Measurements from ENCODE around the gene COL9A3.

- TF ChIP-seq CTCF (IDR thresholded peaks at IDR 0.05; ENCODE audit: low read depth, low read length) (no peak), EZH2phosphoT487 (IDR thresholded peaks at IDR 0.05; ENCODE audit: low read depth) (no peak)
These were observed 3.3 kb upstream of the COL9A3 start for GRCh38 chr20:62813588-62813987.

Measured in OCI-LY3 (cell line).